ENCODE data around the gene TNIP3. TPM values are rescaled to one million over a fixed set of nuclear protein-coding genes. Genes with fewer than 3 reads are reported as not detected.

The TNIP3 gene
- total RNA-seq, 4 donors from 2014 or later: 0.81 TPM; not detected in 3

GRCh38 chr4:121140716-121141460, 23.2 kb downstream of the TNIP3 start:
- Histone ChIP-seq H3K27me3 (no peaks in the 10 kb centered on the region), H3K27ac (no peak overlapping the region), H3K4me3 (no peak overlapping the region), H3K9me3 (no peaks in the 10 kb centered on the region), H3K4me1 (no peaks in the 10 kb centered on the region), H3K36me3 (no peaks in the 10 kb centered on the region)
- ATAC-seq: no peak
- 81 to 88% methylated on average over 4 to 5 of the region's 5 CpGs for WGBS, 2 donors (ENCODE audit: low coverage in 1 of 2)
- TF ChIP-seq EP300 (IDR thresholded peaks at IDR 0.05) (no peak), POLR2AphosphoS5 (IDR thresholded peaks at IDR 0.05) (no peak), CTCF (IDR thresholded peaks at IDR 0.05) (no peak), POLR2A (IDR thresholded peaks at IDR 0.05) (no peak)

GRCh38 chr4:121139533-121140222, 24.4 kb downstream of the TNIP3 start:
- H3K27me3 ChIP-seq: no peaks in the 10 kb centered on the region
- H3K27ac ChIP-seq: no peak overlapping the region
- H3K36me3 ChIP-seq: no peaks in the 10 kb centered on the region
- H3K4me1 ChIP-seq: no peaks in the 10 kb centered on the region
- no peak overlapping the region for H3K4me3 ChIP-seq
- WGBS, 2 donors (ENCODE audit: low coverage in 1 of 2): 41 to 59% methylated on average over 4 to 7 of the region's 7 CpGs
- H3K9me3 ChIP-seq: no peaks in the 10 kb centered on the region
- no peak for TF ChIP-seq EP300 (IDR thresholded peaks at IDR 0.05)
- TF ChIP-seq POLR2A (IDR thresholded peaks at IDR 0.05): no peak
- TF ChIP-seq CTCF (IDR thresholded peaks at IDR 0.05): no peak
- TF ChIP-seq POLR2AphosphoS5 (IDR thresholded peaks at IDR 0.05): no peak
- no peak for ATAC-seq

GRCh38 chr4:121138039-121138825, 25.9 kb downstream of the TNIP3 start:
- H3K27me3 ChIP-seq: no peaks in the 10 kb centered on the region
- H3K4me1 ChIP-seq: no peaks in the 10 kb centered on the region
- no peaks in the 10 kb centered on the region for H3K9me3 ChIP-seq
- 73 to 79% methylated on average over 2 to 5 of the region's 5 CpGs for WGBS, 2 donors (ENCODE audit: low coverage in 1 of 2)
- H3K27ac ChIP-seq: no peak overlapping the region
- no peak for ATAC-seq
- TF ChIP-seq POLR2A (IDR thresholded peaks at IDR 0.05) (no peak), POLR2AphosphoS5 (IDR thresholded peaks at IDR 0.05) (no peak), CTCF (IDR thresholded peaks at IDR 0.05) (no peak), EP300 (IDR thresholded peaks at IDR 0.05) (no peak)
- H3K36me3 ChIP-seq: no peaks in the 10 kb centered on the region
- H3K4me3 ChIP-seq: no peak overlapping the region

- Histone ChIP-seq H3K27ac (no peak overlapping the region), H3K9me3 (no peaks in the 10 kb centered on the region), H3K36me3 (no peaks in the 10 kb centered on the region), H3K4me1 (no peaks in the 10 kb centered on the region), H3K27me3 (no peaks in the 10 kb centered on the region), H3K4me3 (no peak overlapping the region)
- TF ChIP-seq POLR2A (IDR thresholded peaks at IDR 0.05) (no peak), POLR2AphosphoS5 (IDR thresholded peaks at IDR 0.05) (no peak), CTCF (IDR thresholded peaks at IDR 0.05) (no peak)
- WGBS, 2 donors (ENCODE audit: low coverage in 1 of 2): 45 to 68% methylated on average over 2 to 3 of the region's 4 CpGs
- ATAC-seq: no peak
Measured at GRCh38 chr4:121130326-121130660, 33.8 kb downstream of the TNIP3 start.
